Measurements from ENCODE around the gene C4A. TPM values are rescaled to one million over a fixed set of nuclear protein-coding genes. Genes with fewer than 3 reads are reported as not detected.
"Not testable (repeated sequence)": the region's sequence is repeated elsewhere in the genome, so short reads cannot be mapped to it uniquely, and the experiment has no call there.

The C4A gene
- polyA plus RNA-seq, 1 experiment = 7.5 TPM

- Histone ChIP-seq H3K27ac (ENCODE audit: low read depth, low read length) (peak within 1 kb of the TSS; percentile 98), H3K27me3 (ENCODE audit: control insufficient read depth, insufficient read depth, low read length) (no peaks in the 10 kb centered on the region), H3K9me3 (ENCODE audit: control insufficient read depth, insufficient read depth, low read length) (no peaks in the 10 kb centered on the region; the same call in 1 of the 2 replicates), H3K4me3 (ENCODE audit: low read depth, low read length) (peak within 1 kb of the TSS; percentile 96)
- TF ChIP-seq, protein P1, sequence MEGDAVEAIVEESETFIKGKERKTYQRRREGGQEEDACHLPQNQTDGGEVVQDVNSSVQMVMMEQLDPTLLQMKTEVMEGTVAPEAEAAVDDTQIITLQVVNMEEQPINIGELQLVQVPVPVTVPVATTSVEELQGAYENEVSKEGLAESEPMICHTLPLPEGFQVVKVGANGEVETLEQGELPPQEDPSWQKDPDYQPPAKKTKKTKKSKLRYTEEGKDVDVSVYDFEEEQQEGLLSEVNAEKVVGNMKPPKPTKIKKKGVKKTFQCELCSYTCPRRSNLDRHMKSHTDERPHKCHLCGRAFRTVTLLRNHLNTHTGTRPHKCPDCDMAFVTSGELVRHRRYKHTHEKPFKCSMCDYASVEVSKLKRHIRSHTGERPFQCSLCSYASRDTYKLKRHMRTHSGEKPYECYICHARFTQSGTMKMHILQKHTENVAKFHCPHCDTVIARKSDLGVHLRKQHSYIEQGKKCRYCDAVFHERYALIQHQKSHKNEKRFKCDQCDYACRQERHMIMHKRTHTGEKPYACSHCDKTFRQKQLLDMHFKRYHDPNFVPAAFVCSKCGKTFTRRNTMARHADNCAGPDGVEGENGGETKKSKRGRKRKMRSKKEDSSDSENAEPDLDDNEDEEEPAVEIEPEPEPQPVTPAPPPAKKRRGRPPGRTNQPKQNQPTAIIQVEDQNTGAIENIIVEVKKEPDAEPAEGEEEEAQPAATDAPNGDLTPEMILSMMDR (IDR thresholded peaks at IDR 0.05; ENCODE audit: low read depth, low read length) = no peak
- ChIA-PET CTCF (interaction anchor here (0.8 to 1.3 kb wide), 4 partner anchors 20 to 147 kb away, joined by 3 to 4 read pairs (median 4); no protein-coding TSS in a partner anchor), POLR2A (interaction anchor here (0.6 to 2.7 kb wide), 8 partner anchors 13 to 319 kb away, joined by 3 to 10 read pairs (median 3); partner anchors contain the start of genes BAG6, NELFE and SKIC2)
- DNase-seq (ENCODE audit: low read depth, low spot score) = peak; percentile 94
Observed at GRCh38 chr6:31971993-31972708, 9.7 kb upstream of the C4A start, which contains the start of gene DXO. TSS of gene DXO (minus strand) at chr6:31972138. CDS start at chr6:31971675, 463 bp downstream.

DNA sequence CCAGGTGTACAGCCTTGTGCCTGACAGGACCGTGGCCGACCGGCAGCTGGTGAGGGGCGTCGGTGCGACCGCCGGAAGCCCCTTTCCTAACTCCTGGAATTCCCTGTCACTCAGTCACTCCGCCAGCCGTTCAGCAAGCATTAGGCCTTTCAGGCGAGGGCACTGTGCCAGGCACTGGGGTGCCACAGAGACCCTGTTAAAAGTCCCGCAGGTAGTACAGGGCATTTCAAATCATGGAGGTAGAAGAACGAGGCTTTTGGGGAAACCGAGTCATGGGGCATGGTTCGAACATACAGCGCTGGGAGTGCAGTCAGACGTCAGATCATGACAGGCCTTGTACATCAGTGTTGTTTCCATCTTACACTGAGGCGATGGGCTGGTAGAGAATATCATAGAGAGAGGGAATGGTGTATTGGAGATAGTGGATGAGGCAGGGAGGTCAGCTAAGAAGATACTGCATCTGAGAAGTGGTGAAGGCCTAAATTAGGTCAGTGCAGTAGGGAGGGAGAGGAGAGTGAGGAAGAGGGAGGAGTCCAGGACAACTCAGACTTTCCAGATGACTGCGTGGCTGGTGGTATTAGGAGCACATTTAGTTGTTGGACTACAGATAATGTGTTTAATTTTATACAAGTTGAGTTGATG, 9.0 kb upstream of the C4A start:
- DNase-seq (ENCODE audit: low read depth, low spot score) = no peak

GRCh38 chr6:31976065-31976464, 5.8 kb upstream of the C4A start:
- H3K27me3 ChIP-seq (ENCODE audit: control insufficient read depth, insufficient read depth, low read length); DNase-seq (ENCODE audit: low read depth, low spot score); H3K4me3 ChIP-seq (ENCODE audit: low read depth, low read length); POLR2A ChIA-PET; H3K9me3 ChIP-seq (ENCODE audit: control insufficient read depth, insufficient read depth, low read length); H3K27ac ChIP-seq (ENCODE audit: low read depth, low read length): not testable (repeated sequence)
- CTCF ChIA-PET = interaction anchor here (0.7 kb wide), 2 partner anchors 82 to 1255 kb away, joined by 4 to 9 read pairs; no protein-coding TSS in a partner anchor

More for the DNA sequence above, 9.0 kb upstream of the C4A start:
- peak overlapping the region; percentile 98 for H3K27ac ChIP-seq (ENCODE audit: low read depth, low read length)
- peak overlapping the region; percentile 96 for H3K4me3 ChIP-seq (ENCODE audit: low read depth, low read length)
- ChIA-PET POLR2A (interaction anchor here (1.7 to 2.7 kb wide), 2 partner anchors 14 to 21 kb away, joined by 5 to 10 read pairs; partner anchors contain the start of genes NELFE and SKIC2), CTCF (interaction anchor here (1.0 to 1.3 kb wide), 4 partner anchors 20 to 272 kb away, joined by 3 to 4 read pairs (median 4); no protein-coding TSS in a partner anchor)
- TF ChIP-seq, protein P1 (IDR thresholded peaks at IDR 0.05; ENCODE audit: low read depth, low read length) = no peak
- H3K27me3 ChIP-seq (ENCODE audit: control insufficient read depth, insufficient read depth, low read length) = no peaks in the 10 kb centered on the region
- H3K9me3 ChIP-seq (ENCODE audit: control insufficient read depth, insufficient read depth, low read length) = no peaks in the 10 kb centered on the region; the same call in 1 of the 2 replicates

DNA sequence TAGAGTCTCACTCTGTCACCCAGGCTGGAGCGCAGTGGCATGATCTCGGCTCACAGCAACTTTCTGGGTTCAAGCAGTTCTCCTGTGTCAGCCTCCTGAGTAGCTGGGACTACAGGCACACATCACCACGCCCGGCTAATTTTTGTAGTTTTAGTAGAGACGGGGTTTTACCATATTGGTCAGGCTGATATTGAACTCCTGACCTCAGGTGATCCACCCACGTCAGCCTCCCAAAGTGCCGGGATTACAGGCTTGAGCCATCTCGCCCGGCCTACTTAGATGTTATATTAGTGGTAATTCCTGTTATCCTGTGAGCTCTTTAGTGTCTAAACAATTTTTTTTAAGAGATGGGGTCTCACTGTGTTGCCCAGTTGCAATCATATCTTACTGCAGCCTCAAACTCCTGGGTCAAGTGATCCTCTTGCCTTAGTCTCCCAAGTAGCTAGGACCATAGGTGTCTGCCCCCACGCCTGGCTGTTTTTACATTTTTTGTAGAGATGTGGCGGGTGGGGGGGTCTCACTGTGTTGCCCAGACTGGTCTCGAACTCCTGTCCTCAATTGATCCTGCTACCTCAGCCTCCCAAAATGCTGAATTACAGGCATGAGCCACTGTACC, 3.9 kb upstream of the C4A start:
- CTCF ChIA-PET = interaction anchor here (0.7 kb wide), 1 partner anchor 88 kb away, joined by 5 read pairs; no protein-coding TSS in a partner anchor
- no peak for DNase-seq (ENCODE audit: low read depth, low spot score)
- H3K27me3 ChIP-seq (ENCODE audit: control insufficient read depth, insufficient read depth, low read length) = no peaks in the 10 kb centered on the region
- POLR2A ChIA-PET = no interaction called here
- no peak overlapping the region for H3K4me3 ChIP-seq (ENCODE audit: low read depth, low read length)
- TF ChIP-seq, protein P1 (IDR thresholded peaks at IDR 0.05; ENCODE audit: low read depth, low read length) = no peak
- H3K27ac ChIP-seq (ENCODE audit: low read depth, low read length) = no peak overlapping the region
- H3K9me3 ChIP-seq (ENCODE audit: control insufficient read depth, insufficient read depth, low read length) = no peaks in the 10 kb centered on the region; the same call in 1 of the 2 replicates

DNA sequence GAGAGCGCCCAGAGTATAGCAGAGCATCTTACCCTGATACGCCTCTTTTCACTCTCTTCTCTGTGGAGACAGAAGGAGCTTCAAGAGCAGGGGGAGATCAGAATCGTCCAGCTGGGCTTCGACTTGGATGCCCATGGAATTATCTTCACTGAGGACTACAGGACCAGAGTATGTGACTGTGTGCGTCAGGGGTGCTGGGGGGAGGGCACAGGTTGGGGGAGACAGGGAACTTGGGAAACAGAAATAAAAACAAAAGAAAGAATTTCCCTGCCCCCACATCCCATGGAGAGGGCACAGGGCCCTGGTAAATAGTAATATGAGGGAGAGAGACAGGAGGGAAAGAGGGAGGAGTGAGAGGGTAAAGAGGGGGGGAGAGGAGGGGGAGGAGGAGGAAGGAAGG, 3.0 kb upstream of the C4A start:
- H3K27ac ChIP-seq (ENCODE audit: low read depth, low read length) = no peak overlapping the region
- no peak for DNase-seq (ENCODE audit: low read depth, low spot score)
- H3K4me3 ChIP-seq (ENCODE audit: low read depth, low read length) = no peak overlapping the region
- CTCF ChIA-PET = no interaction called here
- POLR2A ChIA-PET = no interaction called here
- no peaks in the 10 kb centered on the region; the same call in 1 of the 2 replicates for H3K9me3 ChIP-seq (ENCODE audit: control insufficient read depth, insufficient read depth, low read length)
- H3K27me3 ChIP-seq (ENCODE audit: control insufficient read depth, insufficient read depth, low read length) = no peaks in the 10 kb centered on the region
- TF ChIP-seq, protein P1 (IDR thresholded peaks at IDR 0.05; ENCODE audit: low read depth, low read length) = no peak

Measured in AG04450 (cell line).